HAP-1 (cell line): ENCODE results near the gene RALB.
"Not testable (repeated sequence)": the region's sequence is repeated elsewhere in the genome, so short reads cannot be mapped to it uniquely, and the experiment has no call there.

Experiments
- DNase-seq, 2 experiments: peaks; one replicate each; pipeline ENCODE4 v3.0.0-alpha.2; 2016 to 2020; ENCODE audit warnings: low spot score in 2 of 2
- H3K27me3 ChIP-seq: fragments of 250-450 bp; sonication (Bioruptor Pico); 2 replicates; pipeline ENCODE4 v1.5.1; 2020; ENCODE audit warnings: low read depth, mild to moderate bottlenecking, moderate library complexity
- H3K36me3 ChIP-seq: fragments of 250-450 bp; sonication (Bioruptor Pico); replicated peaks from 2 replicates; pipeline ENCODE4 v1.5.1; 2020; ENCODE audit warnings: mild to moderate bottlenecking
- H3K4me1 ChIP-seq: fragments of 250-450 bp; sonication (Bioruptor Pico); 2 replicates; pipeline ENCODE4 v1.5.1; 2020; ENCODE audit warnings: mild to moderate bottlenecking
- H3K4me3 ChIP-seq: fragments of 250-450 bp; sonication (Bioruptor Pico); 2 replicates; pipeline ENCODE4 v1.5.1; 2020; ENCODE audit warnings: mild to moderate bottlenecking, moderate library complexity
- H3K9me3 ChIP-seq: fragments of 250-450 bp; sonication (Bioruptor Pico); 2 replicates; pipeline ENCODE4 v1.5.1; 2020; ENCODE audit warnings: mild to moderate bottlenecking, moderate library complexity
- in situ Hi-C: fragments of 300-500 bp; cut with MboI; formaldehyde crosslinking; loops from 3 replicates; pipeline ENCODE4 v1.14.3; 2020; ENCODE audit warnings: low sequenced_read_pairs, inconsistent platforms, mixed read lengths

Gene RALB

DNA sequence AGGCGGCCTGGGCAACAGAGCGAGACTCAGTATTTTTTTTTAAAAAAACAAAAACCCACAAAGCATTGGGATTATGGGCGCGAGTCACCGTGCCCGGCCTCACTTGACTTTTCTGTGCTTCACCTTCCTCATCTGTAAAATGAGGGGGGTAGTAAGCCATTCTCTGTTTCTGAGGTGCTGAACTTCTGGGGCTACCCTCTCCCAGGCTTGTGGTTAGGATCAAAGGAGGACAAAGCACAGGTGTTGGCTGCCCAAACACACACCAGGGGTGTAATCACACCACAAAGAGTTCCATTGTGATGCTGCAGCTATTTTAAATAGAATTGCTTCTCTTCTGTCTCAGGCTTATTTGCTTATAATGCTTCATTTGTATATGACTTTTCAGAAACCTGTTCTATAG lies 57.5 kb downstream of the RALB start:
- Histone ChIP-seq H3K36me3 (no peaks in the 10 kb centered on the region), H3K27me3 (no peaks in the 10 kb centered on the region), H3K4me1 (peaks cover 6% of the 10 kb centered on the region), H3K9me3 (no peaks in the 10 kb centered on the region), H3K4me3 (no peak overlapping the region)
- in situ Hi-C loops, result no loop called here
- no peak for DNase-seq

DNA sequence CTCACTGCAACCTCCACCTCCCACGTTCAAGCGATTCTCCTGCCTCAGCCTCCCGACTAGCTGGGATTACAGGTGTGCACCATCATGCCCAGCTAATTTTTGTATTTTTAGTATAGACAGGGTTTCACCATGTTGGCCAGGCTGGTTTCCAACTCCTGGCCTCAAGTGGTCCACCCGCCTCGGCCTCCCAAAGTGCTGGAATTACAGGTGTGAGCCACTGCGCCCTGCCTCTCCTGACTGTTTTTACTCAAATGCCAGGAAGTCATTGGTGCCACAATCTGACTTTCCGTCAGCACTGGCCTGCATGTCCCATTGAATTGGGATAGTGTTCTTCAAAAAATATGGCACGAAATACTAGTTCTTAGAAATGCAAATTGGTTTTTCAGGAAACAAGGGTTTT lies 58.2 kb downstream of the RALB start:
- H3K4me3 ChIP-seq, H3K9me3 ChIP-seq, H3K36me3 ChIP-seq, DNase-seq, in situ Hi-C loops, H3K4me1 ChIP-seq, H3K27me3 ChIP-seq: not testable (repeated sequence)

DNA sequence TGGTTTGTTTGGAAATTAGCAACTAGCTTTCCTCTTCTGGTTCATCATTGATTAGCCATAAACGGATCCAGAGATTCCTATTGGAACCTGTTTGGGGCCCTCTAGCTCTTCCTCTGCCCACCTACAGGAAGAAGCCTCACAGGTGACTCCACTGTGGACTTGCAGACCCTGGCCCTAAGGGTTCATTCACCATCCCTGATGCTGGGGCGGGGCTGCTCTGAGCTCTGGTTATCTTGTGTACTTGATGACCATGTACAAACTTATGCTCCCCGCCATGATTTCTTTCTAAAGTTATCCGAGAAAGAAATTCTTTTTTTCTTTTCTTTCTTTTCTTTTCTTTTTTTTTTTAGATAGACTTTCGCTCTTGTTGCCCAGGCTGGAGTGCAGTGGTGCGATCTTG lies 59.4 kb downstream of the RALB start:
- in situ Hi-C loops, result no loop called here
- Histone ChIP-seq H3K36me3 (no peaks in the 10 kb centered on the region), H3K9me3 (no peaks in the 10 kb centered on the region), H3K4me1 (peaks cover 6% of the 10 kb centered on the region), H3K27me3 (no peaks in the 10 kb centered on the region), H3K4me3 (no peak overlapping the region)
- DNase-seq, result no peak

DNA sequence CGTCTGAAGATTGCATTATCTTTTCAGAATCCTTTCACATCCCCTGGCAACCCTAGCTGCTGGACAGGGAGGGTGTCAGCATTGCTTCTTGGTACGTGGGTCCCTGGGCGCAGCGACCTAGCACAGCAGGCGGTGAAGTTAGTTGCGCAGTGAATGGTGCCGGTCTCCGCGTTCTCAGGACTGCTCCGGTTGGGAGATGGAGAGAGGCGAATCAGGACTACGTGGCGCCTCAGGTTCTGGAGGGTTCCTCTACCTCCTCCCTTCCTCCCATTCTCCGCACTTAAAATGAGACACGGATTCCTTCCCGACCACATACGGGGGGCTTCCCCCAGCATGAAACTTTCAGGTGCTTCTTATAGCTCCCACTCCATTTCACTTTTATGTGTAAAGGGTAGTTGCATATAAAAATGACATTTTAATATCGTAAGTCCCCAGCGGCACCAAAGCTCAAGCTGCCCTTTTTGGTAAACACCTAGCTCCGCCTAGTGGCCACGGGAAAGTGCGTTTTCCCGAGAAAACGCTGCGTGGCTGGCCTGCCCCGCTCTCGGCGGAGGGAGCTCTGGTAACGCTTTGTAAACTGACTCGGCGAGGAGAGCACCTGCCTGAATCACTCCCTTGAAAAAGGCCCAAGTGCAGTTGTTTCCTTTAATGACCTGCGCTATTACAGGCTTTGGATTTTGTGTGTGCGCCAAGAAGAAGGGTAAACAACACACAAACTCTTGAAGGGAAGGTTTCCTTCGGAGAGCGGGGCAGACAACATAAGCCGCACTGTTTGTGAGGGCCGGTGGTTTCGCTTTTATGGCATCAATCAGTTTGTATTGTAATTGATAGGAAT lies 60.4 kb downstream of the RALB start:
- in situ Hi-C loops, result no loop called here
- H3K4me1 ChIP-seq, result peaks cover 6% of the 10 kb centered on the region

DNA sequence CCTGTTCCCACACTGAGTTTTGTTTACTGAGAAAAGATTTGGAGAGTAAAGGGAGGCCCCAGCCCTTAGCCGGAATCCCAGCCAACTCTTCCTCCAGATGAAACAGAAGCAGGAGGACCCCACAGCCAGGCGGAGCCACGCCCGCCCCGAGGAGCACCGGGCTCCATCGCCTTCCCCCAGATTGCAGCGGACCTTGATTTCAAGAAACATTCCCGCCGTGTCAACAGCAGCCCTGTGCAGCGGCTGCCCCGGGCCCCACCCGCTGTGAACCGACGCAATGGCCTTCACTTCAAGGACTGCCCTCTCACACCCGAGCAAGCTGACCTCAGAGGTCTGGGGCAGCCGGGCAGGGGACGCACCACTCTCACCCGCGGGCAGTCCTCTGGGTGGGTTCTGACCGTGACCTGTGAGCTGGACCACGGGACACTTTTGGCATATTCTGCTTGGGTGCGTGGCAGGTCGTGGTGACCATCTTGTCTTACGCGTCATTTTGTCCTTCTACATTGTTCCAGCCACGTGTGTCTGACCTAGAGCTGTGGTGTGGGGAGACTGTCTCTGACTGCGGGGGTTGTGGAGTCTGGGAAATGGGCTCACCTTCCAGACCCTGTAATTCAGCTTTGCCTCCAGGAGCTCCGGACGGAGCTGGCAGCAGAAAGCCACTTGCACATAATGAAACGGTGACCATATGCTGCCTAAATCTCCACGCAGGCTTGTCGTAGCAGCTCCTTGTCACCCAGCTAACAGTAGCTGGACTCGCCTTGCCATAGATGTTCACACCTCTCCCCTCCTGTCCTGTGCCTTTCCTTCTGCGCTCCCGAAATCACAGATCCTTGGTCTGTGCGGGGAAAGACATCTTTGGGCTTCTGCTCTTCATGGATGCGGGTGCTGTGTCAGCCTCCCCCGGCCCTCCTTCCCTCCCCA lies 61.3 kb downstream of the RALB start:
- in situ Hi-C loops, result no loop called here
- Histone ChIP-seq H3K4me3 (no peak overlapping the region), H3K36me3 (no peaks in the 10 kb centered on the region), H3K9me3 (no peaks in the 10 kb centered on the region), H3K27me3 (no peaks in the 10 kb centered on the region), H3K4me1 (peaks cover 6% of the 10 kb centered on the region)
- no peak for DNase-seq

More for the DNA sequence above, 60.4 kb downstream of the RALB start:
- Histone ChIP-seq H3K9me3 (no peaks in the 10 kb centered on the region), H3K27me3 (no peaks in the 10 kb centered on the region), H3K4me3 (peak overlapping the region; percentile 11), H3K36me3 (no peaks in the 10 kb centered on the region)
- DNase-seq, result peak; percentile 62 to 85

DNA sequence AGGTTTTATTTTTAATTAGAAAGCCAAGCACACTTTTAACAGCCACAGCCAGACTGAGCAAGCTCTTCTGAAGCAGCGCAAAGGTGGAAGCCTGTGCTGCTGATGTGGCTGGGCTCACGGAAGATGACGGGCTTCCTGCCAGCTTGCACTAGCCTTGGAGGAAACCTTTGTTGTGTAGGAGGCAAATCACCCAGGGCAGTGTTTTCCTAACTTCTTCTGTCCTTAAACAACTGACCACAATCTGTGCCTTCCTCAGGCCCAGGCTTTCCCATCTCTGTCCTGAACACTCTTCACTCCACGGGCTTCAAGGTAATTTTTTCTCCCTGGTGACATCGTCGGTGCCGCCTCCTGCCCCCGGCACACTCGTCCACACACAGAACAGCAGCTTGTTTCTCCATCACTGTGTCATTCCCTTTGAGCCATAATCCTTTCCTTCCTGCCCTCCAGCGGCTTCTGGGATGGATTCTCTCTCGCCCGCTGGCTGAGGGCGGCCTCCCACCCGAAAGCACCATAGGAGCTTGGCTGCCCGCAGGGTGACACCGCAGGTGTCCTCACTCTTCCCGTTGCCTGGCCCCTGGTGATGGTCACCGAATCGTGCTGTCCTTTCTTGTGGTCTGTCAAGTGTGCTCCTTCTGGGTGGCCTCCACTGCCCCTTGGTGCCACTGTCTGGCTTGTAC lies 62.2 kb downstream of the RALB start:
- Histone ChIP-seq H3K9me3 (no peaks in the 10 kb centered on the region), H3K36me3 (no peaks in the 10 kb centered on the region), H3K4me3 (no peak overlapping the region), H3K27me3 (no peaks in the 10 kb centered on the region), H3K4me1 (peaks cover 6% of the 10 kb centered on the region)
- DNase-seq, result no peak
- in situ Hi-C loops, result no loop called here

DNA sequence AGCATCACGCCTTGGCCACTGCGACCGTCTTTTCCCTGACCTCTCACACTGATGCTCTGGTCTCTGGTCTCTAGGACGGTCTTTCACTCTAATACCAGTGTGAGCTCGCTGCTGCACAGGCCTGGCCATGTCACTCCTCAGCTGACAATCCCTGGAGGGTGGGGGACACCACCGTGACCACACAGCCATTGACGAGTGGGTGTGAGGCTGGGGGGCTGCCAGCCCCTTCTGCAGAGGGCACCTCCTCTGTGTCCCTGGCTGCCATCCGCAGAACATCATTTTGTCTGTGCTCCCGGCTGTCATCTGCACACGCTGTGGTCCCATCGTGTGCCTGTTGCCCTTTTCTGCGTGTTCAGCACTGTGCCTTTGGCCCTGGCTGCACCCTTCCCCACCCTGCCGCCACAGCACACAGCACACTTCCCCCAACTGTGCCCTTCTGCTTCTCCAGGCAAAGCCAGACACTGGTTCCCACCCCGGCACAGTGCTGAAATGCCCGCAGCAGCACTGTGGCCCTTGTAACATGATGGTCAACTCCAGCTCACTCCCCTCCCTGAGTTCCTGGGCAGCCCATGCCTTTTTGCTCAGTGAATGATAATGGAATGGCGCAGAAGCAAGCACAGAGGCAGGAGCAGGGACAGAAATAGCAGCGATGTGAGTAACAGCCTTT lies 62.8 kb downstream of the RALB start:
- no peaks in the 10 kb centered on the region for H3K36me3 ChIP-seq
- no peaks in the 10 kb centered on the region for H3K9me3 ChIP-seq
- H3K27me3 ChIP-seq, result no peaks in the 10 kb centered on the region
- in situ Hi-C loops, result no loop called here
- no peak for DNase-seq
- no peak overlapping the region for H3K4me3 ChIP-seq
- H3K4me1 ChIP-seq, result peaks cover 6% of the 10 kb centered on the region

DNA sequence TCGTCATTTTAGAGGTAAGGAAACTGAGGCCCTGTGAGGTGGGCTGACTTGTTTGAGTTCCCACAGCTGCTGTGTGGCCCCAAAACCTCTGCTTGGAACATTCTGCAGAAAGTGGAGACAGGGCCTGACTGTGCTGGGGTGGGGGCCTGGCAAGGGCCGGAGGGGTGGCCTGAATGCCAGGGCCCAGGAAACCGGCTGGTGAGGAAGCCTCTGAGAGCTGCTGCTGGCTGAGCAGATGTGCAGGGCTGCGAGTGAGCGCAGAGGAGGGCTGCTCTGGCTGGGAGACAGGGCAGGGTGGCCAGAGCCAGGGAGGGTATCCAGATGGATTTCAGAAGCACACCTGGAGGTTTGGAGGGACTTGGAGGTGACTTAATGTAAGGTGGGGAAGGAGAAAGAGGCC lies 63.4 kb downstream of the RALB start:
- Histone ChIP-seq H3K4me1 (peaks cover 6% of the 10 kb centered on the region), H3K27me3 (no peaks in the 10 kb centered on the region), H3K36me3 (no peaks in the 10 kb centered on the region), H3K9me3 (no peaks in the 10 kb centered on the region), H3K4me3 (no peak overlapping the region)
- in situ Hi-C loops, result no loop called here
- no peak for DNase-seq

DNA sequence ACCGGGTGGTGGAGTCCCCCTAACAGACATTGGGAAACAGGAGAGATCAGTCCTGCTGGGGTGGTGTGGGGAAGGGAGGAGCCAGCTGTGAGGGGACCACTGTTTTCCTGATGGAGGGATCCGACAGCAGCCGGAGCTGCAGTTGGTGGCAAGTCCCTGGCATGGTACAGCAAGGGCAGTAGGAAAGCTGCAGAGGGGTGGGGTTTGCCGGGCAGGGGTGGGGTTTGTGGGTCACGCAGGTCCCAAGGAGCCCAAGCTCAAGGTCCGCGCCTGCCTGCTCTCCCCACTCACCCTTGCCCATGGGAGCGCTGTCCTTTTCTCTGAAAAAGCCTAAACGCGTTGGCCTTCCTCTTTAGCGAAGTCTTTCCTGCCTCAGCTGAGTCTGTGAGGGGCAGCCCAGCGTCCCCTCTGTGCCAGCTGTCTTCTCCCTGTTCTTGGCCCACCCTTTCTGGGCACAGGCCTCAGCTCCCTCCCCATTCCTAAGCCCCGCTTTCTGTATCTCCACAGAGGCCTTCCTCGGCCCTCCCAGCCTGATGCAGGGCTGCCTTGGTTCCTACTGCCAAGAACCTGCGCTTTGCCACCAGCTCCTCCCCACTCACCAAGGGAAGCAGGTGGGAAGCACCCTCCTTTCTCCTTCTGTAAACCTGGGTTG lies 64.0 kb downstream of the RALB start:
- DNase-seq, result no peak
- no peaks in the 10 kb centered on the region for H3K36me3 ChIP-seq
- no peaks in the 10 kb centered on the region for H3K27me3 ChIP-seq
- H3K9me3 ChIP-seq, result no peaks in the 10 kb centered on the region
- H3K4me3 ChIP-seq, result no peak overlapping the region
- in situ Hi-C loops, result no loop called here
- H3K4me1 ChIP-seq, result peaks cover 6% of the 10 kb centered on the region

DNA sequence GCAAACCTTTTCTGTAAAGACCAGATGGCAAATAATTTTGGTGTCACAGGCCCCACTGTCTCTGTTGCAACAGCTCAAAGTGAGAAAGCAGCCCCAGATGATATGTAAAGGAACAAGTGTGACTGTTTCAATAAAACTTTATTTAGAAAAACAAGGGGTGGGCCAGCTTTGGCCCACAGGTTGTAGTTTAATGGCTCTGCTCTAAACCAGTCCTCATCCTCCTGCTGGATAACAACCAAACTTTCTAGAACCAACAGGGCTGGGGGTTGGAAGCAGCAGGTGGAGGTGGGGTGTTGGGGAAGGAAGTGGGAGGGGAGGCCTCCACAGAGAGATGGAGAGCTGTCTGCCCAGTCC lies 64.5 kb downstream of the RALB start:
- Histone ChIP-seq H3K27me3 (no peaks in the 10 kb centered on the region), H3K36me3 (no peaks in the 10 kb centered on the region), H3K4me1 (peaks cover 6% of the 10 kb centered on the region), H3K9me3 (no peaks in the 10 kb centered on the region), H3K4me3 (no peak overlapping the region)
- no peak for DNase-seq
- in situ Hi-C loops, result no loop called here

DNA sequence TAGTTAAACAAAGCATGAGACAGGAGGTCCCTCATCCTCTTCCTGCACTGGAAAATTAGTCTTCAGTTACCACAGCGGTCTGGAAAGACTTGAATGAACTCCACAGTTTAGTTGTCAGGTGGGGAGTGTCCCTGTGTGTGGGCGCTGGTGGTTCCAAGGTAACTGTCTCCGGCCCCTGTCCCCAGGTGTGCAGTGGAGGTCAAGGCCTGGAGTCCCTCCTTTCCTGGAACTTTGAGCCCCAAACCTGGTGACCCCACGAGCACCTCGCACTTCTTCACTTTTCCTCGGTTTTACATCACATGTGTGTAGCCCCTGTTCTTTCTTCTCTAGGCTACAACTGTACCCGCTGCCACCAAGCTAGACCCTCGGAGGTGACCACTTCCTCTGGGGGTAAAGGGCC lies 65.3 kb downstream of the RALB start:
- no peak for DNase-seq
- Histone ChIP-seq H3K4me3 (no peak overlapping the region), H3K36me3 (no peaks in the 10 kb centered on the region), H3K9me3 (no peaks in the 10 kb centered on the region), H3K4me1 (peaks cover under 1% of the 10 kb centered on the region), H3K27me3 (no peaks in the 10 kb centered on the region)
- in situ Hi-C loops, result no loop called here

DNA sequence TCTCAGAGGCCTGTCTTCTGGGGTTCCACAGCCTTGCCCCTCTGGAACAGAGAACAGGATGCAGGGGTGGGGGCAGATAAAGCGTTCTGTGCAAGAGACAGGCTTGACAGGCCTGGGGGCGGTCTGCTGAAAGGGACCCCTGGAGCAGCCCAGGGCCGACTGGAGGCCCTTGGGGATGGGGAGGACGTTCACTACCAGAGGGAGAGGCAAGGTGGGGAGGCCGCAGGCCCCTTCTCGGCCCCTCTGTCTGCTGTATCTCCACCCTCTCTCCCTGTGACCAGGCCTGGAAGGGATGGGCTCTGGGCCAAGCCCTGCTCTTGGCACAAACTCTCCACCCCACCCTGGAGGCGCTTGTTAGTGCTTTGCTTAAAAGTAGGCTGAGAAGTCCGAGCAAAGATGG lies 66.0 kb downstream of the RALB start:
- no peaks in the 10 kb centered on the region for H3K27me3 ChIP-seq
- no peaks in the 10 kb centered on the region for H3K9me3 ChIP-seq
- no peaks in the 10 kb centered on the region for H3K36me3 ChIP-seq
- in situ Hi-C loops, result no loop called here
- no peak for DNase-seq
- H3K4me1 ChIP-seq, result no peaks in the 10 kb centered on the region
- H3K4me3 ChIP-seq, result no peak overlapping the region

DNA sequence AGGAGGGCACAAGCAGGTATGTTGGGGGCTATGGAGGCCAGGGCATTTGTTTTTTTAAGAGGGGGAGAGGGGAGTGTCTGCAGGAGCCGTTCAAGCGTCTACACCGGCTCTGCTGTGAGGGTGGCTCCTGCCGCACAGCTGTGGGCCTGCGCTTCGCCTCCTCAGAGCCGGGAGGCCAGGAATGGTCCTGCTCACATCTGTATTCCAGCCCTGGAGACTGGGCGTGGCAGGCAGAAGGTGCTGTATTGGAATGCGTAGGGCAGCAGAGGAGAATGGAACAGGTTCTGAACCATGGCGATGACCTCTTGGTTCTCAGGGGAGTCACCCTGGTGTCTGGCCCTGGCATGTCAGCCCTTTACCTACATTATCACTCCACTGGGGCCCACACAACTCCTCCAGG lies 66.5 kb downstream of the RALB start:
- in situ Hi-C loops, result no loop called here
- H3K36me3 ChIP-seq, result no peaks in the 10 kb centered on the region
- DNase-seq, result no peak
- H3K4me3 ChIP-seq, result no peak overlapping the region
- no peaks in the 10 kb centered on the region for H3K27me3 ChIP-seq
- no peaks in the 10 kb centered on the region for H3K9me3 ChIP-seq
- no peaks in the 10 kb centered on the region for H3K4me1 ChIP-seq
